ENCODE measurements around the gene DTNBP1.

- TF ChIP-seq CTCF (IDR thresholded peaks at IDR 0.05; ENCODE audit: low read length) = no peak
- no peak for TF ChIP-seq EZH2 (optimal IDR thresholded peaks at IDR 0.05; ENCODE audit: low read depth, low read length)
- TF ChIP-seq EZH2phosphoT487 (IDR thresholded peaks at IDR 0.05; ENCODE audit: low read length) = no peak
These were observed 158.8 kb downstream of the DTNBP1 start for GRCh38 chr6:15504040-15504495.
